HFFc6 (cell line): Measurements from ENCODE around the gene USP15. TPM values are rescaled to one million over a fixed set of nuclear protein-coding genes. Genes with fewer than 3 reads are reported as not detected.

Source experiments
- DNase-seq: peaks from one replicate; pipeline ENCODE4 v3.0.0-alpha.2; 2018
- H3K27ac Mint-ChIP-seq: 2 replicates; pipeline ENCODE4 v1.8.0; 2020; ENCODE audit warnings: mild to moderate bottlenecking, mixed read lengths
- H3K27me3 Mint-ChIP-seq: 2 replicates; pipeline ENCODE4 v1.8.0; 2021; ENCODE audit warnings: mild to moderate bottlenecking, moderate library complexity, mixed read lengths; ENCODE audit not compliant: insufficient read depth
- H3K36me3 Mint-ChIP-seq: 2 replicates; pipeline ENCODE4 v1.8.0; 2021; ENCODE audit warnings: low read depth, mixed read lengths
- H3K4me1 Mint-ChIP-seq: 2 replicates; pipeline ENCODE4 v1.8.0; 2020; ENCODE audit warnings: low read depth, mixed read lengths
- H3K4me3 Mint-ChIP-seq: 2 replicates; pipeline ENCODE4 v1.8.0; 2020; ENCODE audit warnings: mild to moderate bottlenecking, moderate library complexity, mixed read lengths
- H3K9me3 Mint-ChIP-seq: 2 replicates; pipeline ENCODE4 v1.8.0; 2020; ENCODE audit warnings: mild to moderate bottlenecking, mixed read lengths
- total RNA-seq, 6 experiments: library from RNA; stranded (reverse); fragmentation: NEBNext Ultra II Directional; extraction: Animal tissue kit (Norgen Biotek cat#: 25700); gene quantifications; 2 replicates in 1 of 6; 3 replicates in 5 of 6; pipeline ENCODE4 v1.2.3, GENCODE V29; 2021
- TF ChIP-seq, protein P1 (sequence below): fragments of 200-600 bp; sonication (generic); IDR thresholded peaks from 2 replicates; pipeline ENCODE4 v1.5.0; 2021; ENCODE audit warnings: antibody characterized with exemption, mild to moderate bottlenecking

Gene USP15
- total RNA-seq, 6 experiments from 2014 or later = 48.8 to 63.5 (median 54.9) TPM

DNA sequence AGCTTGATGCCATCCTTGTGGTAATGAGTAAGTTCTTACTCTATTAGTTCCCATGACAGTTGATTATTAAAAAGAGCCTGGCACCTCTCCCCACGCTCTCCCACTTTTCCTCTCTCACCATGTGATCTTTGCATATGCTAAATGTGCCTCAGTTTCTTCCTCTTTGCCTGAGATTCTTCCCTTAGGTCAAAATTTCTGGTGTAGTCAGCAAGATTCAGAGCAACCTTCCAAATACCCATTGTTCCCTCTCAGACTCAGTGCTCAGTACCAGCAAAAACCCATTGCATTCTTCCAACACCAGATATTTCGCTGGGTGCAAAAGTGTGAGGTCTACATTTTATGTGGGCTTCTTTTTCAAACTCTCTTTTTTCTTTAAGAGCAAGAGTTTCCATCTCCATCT is 10.8 kb upstream of the USP15 start:
- no peak overlapping the region; the same call in 1 of the 2 replicates for H3K27ac Mint-ChIP-seq

DNA sequence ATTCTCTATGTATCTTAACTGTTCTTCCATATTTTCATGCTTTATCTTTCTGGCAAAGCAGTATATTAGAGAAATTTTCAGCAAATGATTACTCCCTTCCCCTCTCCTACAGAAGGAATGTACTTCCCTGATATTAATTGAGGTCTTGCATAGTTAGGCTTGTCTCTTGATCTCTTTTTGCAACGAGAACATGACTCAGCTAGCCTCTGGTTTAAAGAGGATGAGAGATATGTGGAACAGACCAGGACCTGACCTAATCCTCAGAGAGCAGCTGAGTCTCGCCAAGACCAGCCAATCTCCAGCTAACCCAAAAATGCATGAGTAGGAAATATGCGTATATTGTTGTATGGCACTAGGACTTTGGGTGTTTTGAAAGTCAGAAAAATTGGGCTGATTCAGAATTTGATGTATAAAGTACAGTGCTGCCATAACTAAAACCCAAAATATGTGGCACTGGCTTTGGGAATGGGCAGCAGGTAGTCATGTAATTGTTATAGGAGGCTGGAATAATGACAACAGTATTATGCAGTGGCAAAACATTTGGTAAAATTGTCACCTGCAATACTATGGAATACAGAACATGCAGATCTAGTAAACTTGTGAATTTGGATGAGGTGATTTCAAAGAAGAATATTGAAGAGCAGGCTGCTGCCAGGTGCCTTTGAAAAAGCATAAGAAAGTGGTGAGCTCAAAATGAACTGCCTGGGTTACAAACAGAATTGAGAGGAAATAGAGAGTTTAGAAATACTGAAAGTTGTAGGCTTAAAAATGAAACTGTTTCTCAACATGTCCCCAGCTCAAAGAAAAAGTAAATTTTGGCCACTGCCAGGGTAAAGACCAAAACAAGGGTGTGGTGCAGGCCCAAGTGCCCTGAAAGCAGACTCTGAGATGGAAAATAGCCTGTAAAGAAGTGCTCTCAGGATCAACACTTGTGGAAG is 9.3 kb upstream of the USP15 start:
- Mint-ChIP-seq H3K36me3 (peaks cover 5% of the 10 kb centered on the region; the same call in 1 of the 2 replicates), H3K27ac (peak overlapping the region; percentile 27; the same call in 1 of the 2 replicates)

More for the DNA sequence above, 10.8 kb upstream of the USP15 start:
- Mint-ChIP-seq H3K36me3 (peaks cover 5% of the 10 kb centered on the region; the same call in 1 of the 2 replicates), H3K27me3 (no peaks in the 10 kb centered on the region; the same call in 1 of the 2 replicates), H3K4me1 (peaks cover 31% of the 10 kb centered on the region), H3K4me3 (no peak overlapping the region), H3K9me3 (no peaks in the 10 kb centered on the region)
- TF ChIP-seq, protein P1, sequence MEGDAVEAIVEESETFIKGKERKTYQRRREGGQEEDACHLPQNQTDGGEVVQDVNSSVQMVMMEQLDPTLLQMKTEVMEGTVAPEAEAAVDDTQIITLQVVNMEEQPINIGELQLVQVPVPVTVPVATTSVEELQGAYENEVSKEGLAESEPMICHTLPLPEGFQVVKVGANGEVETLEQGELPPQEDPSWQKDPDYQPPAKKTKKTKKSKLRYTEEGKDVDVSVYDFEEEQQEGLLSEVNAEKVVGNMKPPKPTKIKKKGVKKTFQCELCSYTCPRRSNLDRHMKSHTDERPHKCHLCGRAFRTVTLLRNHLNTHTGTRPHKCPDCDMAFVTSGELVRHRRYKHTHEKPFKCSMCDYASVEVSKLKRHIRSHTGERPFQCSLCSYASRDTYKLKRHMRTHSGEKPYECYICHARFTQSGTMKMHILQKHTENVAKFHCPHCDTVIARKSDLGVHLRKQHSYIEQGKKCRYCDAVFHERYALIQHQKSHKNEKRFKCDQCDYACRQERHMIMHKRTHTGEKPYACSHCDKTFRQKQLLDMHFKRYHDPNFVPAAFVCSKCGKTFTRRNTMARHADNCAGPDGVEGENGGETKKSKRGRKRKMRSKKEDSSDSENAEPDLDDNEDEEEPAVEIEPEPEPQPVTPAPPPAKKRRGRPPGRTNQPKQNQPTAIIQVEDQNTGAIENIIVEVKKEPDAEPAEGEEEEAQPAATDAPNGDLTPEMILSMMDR = no peak
- no peak for DNase-seq

DNA sequence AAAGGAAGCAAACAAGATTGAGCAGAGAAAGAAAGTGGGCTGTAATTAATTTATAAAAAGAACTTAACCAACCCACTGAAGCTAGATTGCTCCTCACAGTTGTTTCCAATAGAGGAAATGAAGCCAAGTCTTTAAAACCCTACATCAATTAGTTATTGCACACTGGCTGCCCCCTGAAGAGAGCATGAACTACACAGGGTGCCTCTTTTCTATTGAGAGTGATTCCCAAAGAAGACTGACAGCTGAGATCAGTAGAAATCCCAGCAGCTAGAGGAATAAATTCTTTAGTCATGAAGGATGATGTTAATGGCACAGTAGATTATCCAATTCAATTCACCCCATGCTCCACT is 8.6 kb upstream of the USP15 start:
- Mint-ChIP-seq H3K36me3 (peaks cover 5% of the 10 kb centered on the region; the same call in 1 of the 2 replicates), H3K27me3 (no peaks in the 10 kb centered on the region; the same call in 1 of the 2 replicates), H3K9me3 (no peaks in the 10 kb centered on the region), H3K4me1 (peaks cover 33% of the 10 kb centered on the region), H3K27ac (no peak overlapping the region), H3K4me3 (no peak overlapping the region)
- no peak for DNase-seq
- TF ChIP-seq, protein P1 = no peak

More for the DNA sequence above, 9.3 kb upstream of the USP15 start:
- peak; percentile 73 for DNase-seq
- Mint-ChIP-seq H3K9me3 (no peaks in the 10 kb centered on the region), H3K27me3 (no peaks in the 10 kb centered on the region; the same call in 1 of the 2 replicates), H3K4me3 (no peak overlapping the region), H3K4me1 (peaks cover 31% of the 10 kb centered on the region)
- TF ChIP-seq, protein P1 = no peak

DNA sequence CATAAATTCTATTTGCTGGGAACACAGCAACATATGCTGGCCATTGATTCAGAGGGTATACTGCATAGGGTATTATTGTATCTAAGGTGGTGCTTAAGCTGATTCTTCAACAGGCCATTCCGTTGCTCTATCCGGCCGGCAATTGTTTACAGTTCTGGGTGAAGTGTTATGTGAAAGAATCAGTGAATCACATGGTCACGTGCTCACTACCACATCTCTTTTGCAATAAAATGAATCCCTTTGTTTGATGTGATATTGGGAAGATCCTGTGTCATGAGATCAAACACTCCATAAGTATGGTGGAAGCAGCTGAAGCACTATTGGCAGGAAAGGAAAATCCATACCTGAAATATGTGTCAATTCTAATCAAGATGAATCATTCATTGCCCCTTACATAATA is 7.6 kb upstream of the USP15 start:
- Mint-ChIP-seq H3K9me3 (no peaks in the 10 kb centered on the region), H3K27me3 (no peaks in the 10 kb centered on the region), H3K4me3 (no peak overlapping the region), H3K4me1 (peaks cover 37% of the 10 kb centered on the region), H3K36me3 (peaks cover 5% of the 10 kb centered on the region; the same call in 1 of the 2 replicates), H3K27ac (no peak overlapping the region)
- TF ChIP-seq, protein P1 = no peak
- no peak for DNase-seq

DNA sequence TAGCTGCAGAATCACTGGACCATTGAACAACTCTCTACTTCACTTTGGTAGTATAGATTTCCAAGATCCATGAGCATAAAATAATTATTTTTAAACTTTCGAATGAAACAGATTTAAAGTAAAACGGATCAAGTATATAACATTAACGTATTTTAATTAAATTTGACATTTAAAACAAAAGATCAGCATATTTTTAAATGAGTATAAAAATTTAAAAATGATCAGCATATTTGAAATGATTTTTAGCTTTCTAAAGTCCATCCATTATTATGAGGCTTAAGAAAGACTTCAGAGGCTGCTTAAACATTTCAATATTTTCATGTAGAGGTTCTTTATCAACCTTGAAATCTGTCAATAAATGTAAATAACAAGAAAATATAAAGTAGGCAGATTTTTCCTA is 5.2 kb upstream of the USP15 start:
- Mint-ChIP-seq H3K4me3 (no peak overlapping the region), H3K4me1 (peaks cover 32% of the 10 kb centered on the region), H3K36me3 (peaks cover 5% of the 10 kb centered on the region; the same call in 1 of the 2 replicates), H3K9me3 (no peaks in the 10 kb centered on the region), H3K27me3 (no peaks in the 10 kb centered on the region), H3K27ac (no peak overlapping the region)
- DNase-seq = no peak
- TF ChIP-seq, protein P1 = no peak
